NCI-H2196 (cell line): ENCODE results near the gene WDR82.

Source experiments
- DNase-seq: peaks from one replicate; lab custom pipeline; 2025; ENCODE audit not compliant: unreplicated experiment; lab: John Stamatoyannopoulos, UW

Gene WDR82, protein sequence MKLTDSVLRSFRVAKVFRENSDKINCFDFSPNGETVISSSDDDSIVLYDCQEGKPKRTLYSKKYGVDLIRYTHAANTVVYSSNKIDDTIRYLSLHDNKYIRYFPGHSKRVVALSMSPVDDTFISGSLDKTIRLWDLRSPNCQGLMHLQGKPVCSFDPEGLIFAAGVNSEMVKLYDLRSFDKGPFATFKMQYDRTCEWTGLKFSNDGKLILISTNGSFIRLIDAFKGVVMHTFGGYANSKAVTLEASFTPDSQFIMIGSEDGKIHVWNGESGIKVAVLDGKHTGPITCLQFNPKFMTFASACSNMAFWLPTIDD

DNA sequence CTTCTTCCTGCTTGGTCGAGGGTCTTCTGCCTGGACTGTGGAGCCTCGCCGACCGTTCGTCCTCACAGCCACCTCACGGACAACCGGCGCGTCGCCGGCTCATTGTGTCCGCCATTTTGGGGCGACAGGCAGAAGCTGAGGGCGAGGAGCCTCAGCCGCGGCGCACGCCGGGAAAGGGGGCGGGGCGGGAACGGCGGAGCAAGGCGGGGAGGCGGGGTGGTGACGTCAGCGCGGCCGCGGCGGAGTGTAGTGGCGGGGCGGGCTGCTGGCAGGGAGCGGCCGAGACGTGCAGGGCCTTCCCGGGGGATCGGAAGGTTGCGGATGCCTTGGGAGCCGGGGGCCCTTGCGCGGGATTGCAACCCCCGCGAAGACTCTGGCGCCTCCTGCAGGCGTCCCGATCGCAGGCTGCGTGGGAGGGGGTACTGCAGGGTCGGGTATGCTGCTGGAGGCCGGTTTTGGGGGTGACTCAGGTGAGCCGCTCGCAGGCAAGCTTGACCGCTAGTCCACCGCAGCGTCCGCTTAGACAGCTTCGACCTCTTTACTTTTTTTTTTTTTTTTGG, at the start of gene WDR82:
Gene WDR82 (minus strand): TSS at position 140 of the 560 bp plus-strand sequence. CDS start 288 bp downstream, outside the sequence.
- peak; percentile 81 for DNase-seq

DNA sequence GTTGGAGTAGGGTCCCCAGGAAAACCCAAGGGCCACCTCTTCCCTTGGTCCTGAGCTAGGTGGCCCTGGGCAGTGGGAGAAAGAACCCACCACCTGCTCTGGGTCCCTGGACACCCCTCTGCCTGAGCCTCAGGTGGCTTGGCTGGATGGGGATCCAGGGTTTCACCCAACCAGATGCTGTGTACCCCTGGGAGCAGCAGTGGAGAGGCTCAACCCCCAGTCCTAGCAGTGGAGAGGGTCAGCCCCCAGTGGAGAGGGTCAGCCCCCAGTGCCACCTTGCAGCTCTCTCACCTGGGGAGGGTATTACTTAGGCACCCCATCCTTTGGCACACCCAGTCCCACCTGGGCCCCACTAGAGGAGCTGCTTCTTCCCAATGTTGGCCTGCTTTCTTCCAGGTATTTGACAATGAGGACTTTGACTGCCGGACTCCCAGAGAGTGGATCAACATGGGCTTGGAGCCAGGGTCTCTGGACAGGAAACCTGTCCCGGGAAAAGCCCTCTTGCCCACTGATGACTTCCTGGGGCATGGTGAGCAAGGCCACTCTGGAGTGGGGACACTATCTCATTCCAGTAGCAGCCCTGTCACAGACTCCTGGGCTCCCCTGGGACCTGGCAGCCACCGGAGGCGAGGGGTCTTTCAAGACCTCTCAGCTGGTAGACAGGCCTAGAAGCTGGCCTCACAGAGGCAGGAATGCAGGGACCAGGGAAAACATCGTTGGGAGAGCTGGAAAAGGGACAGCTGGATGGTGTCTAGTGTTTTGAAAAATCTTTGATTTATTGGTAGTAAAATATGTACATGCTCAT, 49.2 kb upstream of the WDR82 start:
- no peak for DNase-seq

DNA sequence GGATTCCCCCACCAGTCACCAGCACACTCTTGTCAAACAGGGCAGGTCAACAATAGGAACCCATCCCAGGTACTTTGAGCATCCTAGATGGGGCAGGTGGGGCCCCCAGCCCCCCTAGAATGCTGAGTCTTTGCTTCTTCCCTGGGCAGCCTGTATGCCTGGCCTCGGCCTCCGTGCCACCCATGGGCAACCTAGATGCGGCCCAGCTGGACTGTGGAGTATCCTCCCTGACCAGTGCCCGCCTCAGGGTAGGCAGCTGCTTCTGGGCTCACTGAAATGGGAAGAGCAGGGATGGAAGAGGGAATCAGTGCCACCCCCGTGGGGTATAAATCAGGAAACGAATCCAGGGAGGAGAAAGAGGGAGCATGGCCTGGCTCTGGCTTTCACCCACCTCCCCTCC, 48.5 kb upstream of the WDR82 start:
- no peak for DNase-seq

DNA sequence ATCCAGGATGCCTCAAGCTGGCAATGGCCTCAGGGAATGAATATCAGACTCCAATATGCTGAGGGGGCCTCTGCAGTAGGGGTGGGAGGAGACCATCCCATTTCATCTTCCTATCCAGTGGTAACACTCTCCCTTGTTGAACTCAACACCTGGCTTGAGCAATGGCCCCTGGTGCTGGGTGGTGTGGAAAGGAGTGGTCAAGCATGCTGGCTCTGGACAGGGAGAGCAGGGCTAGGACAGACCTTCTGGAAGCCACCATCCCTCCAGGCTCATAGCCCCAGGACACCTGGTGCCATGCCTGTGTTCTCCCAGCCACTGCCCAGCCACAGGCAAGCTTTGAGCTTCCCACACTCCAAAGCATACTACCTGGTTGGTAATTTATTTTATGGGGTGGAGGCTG, 47.2 kb upstream of the WDR82 start:
- no peak for DNase-seq

DNA sequence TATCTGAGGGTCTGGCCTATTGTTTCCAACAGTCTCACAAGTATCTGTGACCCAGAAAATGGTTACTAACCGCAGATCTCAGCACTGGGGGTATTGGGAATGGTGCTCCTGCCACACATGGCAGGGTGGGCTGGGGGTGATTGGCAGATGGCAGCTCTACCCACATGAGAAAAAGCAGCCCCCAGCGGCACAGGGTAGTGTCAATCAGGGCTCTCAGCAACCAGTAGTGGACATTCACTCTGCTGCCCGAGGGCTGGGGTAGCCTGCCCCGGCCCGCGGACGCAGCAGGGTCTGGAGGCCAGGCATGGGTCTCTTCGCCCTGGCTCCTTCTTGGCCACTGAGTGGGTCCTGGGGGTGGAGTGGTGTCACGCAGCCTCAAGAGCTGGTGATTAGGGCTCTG, 46.2 kb upstream of the WDR82 start:
- no peak for DNase-seq

DNA sequence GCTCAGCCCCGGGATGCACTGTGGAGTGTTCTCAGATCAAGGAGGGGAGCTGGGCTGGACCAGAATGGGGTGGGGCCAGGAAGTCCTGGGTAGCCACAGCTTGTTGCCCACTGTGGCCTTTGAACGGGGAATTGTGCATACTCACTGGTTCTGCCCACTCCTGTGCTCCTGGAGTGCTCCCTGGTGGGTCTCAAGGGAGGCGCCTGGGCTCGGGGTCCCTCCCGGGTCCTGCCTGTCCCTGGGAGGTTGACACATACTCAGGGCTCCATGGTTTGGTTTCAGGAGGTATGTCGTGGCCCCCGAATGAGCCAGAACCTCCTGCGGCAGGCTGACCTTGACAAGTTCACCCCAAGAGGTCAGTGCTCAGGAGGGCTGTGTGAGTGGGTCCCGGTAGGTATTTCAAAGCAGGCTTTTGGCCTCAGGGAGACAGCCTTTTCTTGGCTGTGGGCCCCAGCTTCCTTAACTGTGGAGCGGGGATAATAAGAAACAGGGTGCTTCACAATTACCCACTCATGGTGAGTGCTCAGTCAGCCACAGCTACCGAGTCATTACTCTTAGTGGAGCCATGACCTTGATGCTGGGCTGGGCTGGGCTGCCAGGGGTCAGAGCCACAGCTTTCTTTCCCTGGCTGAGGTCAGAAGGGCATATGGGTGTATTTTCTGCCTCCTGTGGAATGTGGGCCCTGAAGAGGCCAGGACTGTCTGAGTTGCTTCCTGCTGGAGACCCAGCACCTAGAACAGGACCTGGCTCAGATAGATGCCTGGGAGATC, 45.3 kb upstream of the WDR82 start:
- no peak for DNase-seq

DNA sequence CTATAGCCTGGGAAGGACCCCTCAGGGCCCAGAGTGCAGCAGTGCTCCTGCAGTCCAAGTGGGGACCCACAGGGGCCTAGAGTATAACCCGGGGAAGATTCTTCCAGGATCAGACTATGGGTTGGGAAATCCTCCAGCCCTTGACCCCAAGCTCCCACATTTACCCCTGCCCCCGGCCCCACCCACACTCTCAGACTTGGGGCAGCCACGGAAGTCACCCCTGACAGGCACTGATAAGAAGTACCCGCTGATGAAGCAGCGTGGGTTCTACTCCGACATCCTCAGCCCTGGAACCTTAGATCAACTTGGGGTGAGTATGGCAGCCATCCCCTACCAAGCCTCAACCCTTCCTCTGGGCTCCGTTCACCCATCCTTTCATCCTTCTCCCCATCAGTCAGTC, 44.0 kb upstream of the WDR82 start:
- no peak for DNase-seq

DNA sequence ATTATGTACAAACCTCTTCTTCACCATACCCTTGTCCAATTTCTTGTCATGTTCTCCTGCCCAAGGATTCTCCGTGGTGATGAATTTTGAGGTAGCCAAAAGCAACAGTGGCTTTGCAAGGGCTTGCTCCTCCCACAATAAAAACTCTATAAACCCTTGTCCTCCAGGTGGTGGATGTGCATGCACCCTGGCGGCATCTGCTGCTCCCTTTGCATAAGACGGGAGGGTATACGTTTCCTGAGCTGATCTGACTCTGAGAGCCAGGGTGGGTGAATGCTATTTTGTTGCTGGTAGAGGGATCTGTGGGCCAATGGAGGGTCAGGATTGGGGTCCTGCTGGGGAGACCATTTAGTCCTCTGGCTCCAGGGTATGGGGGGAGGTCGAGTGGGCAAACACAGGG, 43.0 kb upstream of the WDR82 start:
- DNase-seq = no peak

DNA sequence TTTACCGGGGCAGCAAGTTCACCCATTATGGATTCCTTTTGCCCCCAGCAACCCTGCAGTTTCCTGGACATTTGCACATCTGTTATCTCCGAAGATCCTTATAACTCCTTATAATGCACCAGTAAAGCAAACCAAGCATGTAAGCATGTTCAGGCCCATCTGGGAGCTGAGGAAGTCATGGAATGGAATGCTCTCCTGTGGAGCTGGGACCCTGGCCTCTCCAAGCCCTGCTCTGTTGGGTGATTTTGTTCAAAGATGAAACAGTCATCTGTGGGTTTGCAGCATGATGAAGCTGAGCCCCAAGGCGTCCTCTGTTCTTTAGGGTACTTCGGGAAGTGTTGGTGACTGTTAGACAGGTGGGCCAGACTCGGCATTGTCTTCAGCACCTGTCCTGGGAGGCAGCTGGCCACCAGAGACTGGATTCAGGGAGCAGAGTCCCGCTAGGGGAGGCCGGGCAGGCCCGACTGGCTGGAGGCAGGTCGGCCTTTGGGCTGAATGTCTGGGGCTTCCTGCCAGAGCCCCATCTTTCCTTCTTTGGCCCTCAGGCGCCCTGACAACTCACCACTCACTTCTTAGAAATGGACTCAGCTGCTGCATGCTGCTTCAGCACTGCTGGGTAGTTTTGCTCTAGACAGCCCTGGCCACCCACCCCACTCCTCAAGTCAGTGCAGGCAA, 41.6 kb upstream of the WDR82 start:
- no peak for DNase-seq

DNA sequence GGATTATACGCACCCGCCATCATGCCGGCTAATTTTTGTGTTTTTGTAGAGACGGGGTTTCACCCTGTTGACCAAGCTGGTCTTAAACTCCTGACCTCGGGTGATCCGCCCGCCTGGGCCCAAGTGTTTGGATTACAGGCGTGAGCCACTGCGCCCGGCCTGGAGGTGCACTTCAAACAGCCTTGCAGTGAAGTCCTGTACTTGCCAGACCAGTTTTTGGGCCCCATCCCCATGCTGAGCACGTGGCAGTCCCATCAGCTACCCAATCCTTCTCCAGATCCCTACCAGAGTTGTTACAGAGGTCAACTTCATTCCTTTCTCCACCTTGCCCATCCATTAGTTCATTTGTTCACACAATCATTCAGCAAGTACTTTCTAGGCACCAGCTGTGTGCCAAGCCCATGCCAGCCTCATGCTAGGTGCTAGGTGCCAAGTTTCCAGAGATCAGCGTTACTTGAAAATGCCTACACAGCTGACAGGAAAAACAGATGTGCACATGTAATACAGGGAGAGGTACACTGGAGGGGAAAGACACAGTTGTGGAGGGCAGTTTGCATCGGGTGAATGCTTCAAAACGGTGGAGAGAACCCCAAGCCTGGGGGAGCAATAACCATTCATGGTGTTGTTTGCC, 39.9 kb upstream of the WDR82 start:
- no peak for DNase-seq

DNA sequence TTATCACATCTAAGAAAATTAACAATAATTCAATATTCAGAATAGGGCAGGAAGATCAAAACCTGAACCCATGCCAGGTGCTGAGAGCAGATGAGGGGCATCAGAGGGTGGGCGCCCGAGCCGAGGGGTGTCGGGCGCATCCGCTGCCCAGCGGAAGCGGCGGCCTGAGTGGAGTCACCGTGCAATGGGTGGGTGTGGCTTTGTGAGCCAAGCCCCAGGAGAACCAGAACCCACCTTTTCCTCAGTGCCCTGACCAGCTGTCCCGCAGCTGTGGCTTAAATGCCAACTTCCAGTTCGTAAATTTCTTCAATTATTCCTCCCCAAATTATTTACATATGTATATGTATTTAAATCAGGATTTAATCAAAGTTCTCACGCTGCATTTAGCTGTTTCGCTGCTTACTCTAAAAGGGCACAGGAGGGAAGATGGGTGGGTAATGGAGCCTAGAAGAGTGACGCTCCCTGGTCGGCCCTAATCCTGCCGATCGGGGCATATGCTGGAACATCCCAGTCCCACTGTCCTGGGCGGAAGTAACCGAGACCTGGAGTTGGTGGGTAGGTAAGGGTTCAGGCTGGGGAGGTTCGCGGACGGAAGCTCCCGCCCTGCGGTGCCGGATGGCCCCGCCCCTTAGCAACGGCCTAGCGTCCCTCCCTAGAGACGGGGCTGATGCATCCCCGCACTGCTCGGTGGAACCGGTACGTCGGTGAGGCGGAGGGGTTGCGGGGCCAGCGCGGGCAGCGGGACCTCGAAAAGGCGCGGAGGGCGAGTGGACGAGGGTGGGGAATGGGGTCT, 39.0 kb upstream of the WDR82 start:
- no peak for DNase-seq

DNA sequence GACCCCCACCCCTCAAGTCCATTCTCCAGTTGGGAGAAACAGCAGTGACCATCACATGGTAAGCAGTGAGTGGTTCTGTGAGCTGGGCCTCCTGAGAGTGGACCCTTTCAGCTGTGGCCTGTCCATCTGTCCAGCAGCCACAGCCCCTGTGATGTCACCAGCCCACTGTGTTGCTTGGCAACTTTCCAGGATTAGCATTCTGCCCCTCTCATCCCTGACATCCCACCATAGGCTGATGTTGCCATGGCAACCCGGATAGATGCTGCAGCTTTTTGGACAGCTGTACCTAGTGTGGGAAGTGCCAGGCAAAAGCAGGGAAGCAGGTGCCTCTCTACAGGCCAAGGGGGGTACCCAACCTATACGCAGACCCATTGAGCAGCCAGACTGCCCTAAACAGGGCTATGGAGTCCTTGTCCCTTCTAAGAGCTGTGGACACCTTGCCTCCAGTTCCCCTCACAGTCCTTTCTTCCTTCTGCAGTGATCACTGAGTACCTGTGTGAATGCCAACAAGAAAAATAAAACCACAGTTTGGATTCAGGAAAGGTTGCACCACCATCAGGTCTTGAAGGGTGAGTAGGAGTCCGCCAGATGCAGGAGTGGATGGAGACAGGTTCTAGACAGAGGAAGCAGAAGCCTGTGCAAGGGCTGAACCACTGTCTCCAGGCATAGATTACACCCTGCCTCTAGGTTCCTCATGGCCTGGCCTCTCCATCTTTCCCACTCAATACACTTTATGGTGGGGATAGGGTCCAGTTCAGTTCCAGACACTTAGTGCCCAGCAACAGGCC, 37.7 kb upstream of the WDR82 start, which contains the start of gene DNAH1:
Gene DNAH1 (plus strand): TSS at position 343 of the 788 bp plus-strand sequence. CDS start 6,124 bp downstream, outside the sequence.
- no peak for DNase-seq

DNA sequence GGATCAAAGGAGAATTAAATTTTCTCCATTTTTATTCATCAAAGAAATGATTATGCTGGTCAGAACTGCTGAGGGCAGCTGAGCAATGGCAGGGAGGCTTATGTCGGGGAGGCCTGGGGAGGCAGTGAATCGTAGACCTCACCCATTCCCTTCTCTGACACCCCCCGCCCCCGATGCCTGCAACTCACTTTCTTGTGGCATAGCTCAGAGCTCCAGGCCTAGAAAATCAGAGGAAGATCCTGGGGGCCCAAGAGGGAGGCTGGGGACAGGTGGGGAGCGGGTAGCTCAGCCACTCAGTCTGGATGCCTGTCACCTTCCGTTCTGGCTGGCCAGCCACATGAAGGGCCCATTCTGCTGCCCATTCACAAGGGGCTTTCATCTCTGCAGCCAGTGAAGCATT, 36.6 kb upstream of the WDR82 start:
- DNase-seq = no peak

DNA sequence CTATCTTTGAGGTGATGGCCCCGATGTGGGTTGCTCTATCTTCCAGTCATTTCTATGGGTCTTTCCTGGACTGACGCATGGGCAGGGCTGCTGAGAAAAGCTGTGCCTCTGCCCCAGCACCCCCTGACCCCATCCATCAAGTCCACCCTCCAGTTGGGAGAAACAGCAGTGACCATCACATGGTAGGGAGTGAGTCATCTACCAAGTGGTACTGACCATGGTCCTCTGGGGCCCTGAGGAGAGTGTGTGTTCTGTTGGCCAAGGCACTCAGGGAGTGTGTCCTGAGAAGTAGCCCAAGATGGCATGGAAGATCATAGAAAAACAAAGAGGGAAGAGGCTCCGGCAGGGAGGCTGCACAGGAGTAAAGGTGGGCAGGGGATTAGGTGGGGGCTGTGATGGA, 36.0 kb upstream of the WDR82 start:
- no peak for DNase-seq

DNA sequence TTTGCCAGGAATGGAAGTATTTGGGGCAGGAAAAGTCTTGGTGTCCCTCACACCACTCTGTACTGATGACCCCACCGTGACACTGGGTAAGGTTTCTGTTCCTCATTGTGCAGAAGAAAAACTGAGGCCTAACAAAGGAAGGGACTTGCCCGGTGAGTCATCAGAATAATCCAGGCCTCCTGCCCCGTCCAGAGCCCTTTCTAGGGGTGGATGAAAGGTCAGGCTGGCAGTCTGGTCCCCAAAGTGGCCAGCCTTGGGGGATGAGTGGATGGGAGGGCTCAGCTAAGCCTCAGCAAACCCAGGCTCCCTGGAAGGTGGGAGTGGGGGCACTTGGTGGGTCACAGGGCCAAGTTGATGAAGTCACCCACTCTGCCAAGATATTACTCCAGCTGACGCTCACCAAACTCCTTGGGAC, 35.3 kb upstream of the WDR82 start:
- no peak for DNase-seq

DNA sequence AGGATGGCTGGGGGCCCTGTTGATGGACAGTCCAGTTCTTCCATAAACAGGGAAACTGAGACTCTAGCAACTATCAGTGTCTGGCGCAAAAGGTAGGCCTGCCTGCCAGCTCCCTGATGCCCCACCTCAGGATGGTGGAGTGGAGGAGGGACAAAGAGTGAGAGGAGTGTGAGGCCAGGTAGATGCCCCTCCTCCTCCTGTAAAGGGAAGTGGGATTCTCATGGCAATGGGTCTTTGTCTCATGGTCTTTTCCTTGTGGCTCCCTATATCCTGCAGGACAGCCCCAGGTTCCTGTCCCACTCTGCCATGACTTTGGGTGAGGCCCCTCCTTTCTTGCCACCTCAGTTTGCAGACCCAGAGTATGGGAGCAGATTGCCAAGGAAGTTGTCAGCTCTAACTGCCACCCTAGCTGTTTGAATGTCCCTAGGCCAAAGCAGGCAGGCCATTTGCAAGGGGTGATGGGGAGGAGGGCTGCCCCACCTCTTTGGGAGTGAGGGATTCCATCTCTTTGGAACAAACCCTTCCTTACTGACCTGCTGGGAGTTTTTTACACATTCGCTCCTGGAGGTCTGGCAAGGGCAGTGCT, 34.8 kb upstream of the WDR82 start:
- no peak for DNase-seq

DNA sequence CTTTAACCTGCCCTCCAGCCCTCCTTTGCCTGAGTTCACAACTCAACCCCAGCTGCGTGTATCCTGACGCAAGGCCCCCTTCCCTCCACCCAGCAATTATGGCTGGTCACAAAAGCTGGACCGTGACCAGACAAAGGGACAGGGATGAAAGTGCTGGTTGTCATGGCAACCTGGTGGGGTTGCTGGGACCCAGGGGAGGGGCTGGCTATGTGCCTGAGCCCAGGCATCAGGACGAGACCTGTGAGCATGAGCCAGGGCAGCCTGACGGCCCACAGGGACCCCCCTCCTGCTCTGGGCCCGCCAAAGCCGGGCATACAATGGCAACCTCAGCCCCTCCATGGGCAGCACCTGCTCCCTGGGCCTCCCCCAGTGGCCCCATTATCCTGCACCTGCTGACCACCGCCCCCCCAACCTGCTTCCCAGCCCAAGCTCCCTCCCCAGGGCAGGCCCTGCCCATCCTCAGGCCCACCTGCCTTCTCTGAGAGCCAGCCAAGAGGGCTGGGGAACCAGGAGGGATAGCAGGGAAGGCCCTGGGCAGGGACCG, 33.2 kb upstream of the WDR82 start:
- no peak for DNase-seq
